Tongue (tissue), 2 donors: ENCODE measurements around the gene RPS16. TPM values are rescaled to one million over a fixed set of nuclear protein-coding genes. Genes with fewer than 3 reads are reported as not detected.

Source experiments
- DNase-seq: peaks from one replicate; pipeline ENCODE4 v3.0.0-alpha.2; 2015
- total RNA-seq: library from RNA; depleted of rRNA; stranded (reverse); fragments of >200 nt; gene quantifications from one replicate; pipeline ENCODE4 v1.2.3, GENCODE V29; 2014

RPS16 gene
- total RNA-seq, 1 donor from 2014 or later, result 106 TPM

- DNase-seq, result no peak
Measured at GRCh38 chr19:39422020-39422419, 13.7 kb downstream of the RPS16 start.

- no peak for DNase-seq
Measured at GRCh38 chr19:39420769-39421168, 15.0 kb downstream of the RPS16 start.

GRCh38 chr19:39419003-39419402 lies 16.7 kb downstream of the RPS16 start:
- DNase-seq, result no peak

- DNase-seq, result no peak
Measured at GRCh38 chr19:39417463-39418181, 18.1 kb downstream of the RPS16 start.

- DNase-seq, result no peak
Measured at GRCh38 chr19:39416152-39417120, 19.3 kb downstream of the RPS16 start.

- no peak for DNase-seq
Measured at GRCh38 chr19:39415111-39416046, 20.4 kb downstream of the RPS16 start.

GRCh38 chr19:39413911-39414608 lies 21.7 kb downstream of the RPS16 start:
- no peak for DNase-seq

GRCh38 chr19:39413272-39413910 lies 22.4 kb downstream of the RPS16 start:
- peak; percentile 87 for DNase-seq

- DNase-seq, result no peak
Measured at GRCh38 chr19:39412867-39413271, 22.9 kb downstream of the RPS16 start.

GRCh38 chr19:39412100-39412866 lies 23.5 kb downstream of the RPS16 start, which contains the start of gene PLEKHG2:
TSS of gene PLEKHG2 (plus strand) at chr19:39412669. CDS start at chr19:39414087, 1,418 bp downstream.
- DNase-seq, result peak; percentile 100

- DNase-seq, result peak; percentile 96
Measured at GRCh38 chr19:39411832-39412099, 24.0 kb downstream of the RPS16 start.

- peak; percentile 40 for DNase-seq
Measured at GRCh38 chr19:39411081-39411831, 24.5 kb downstream of the RPS16 start.

GRCh38 chr19:39410831-39411080 lies 25.0 kb downstream of the RPS16 start:
- DNase-seq, result no peak

- DNase-seq, result peak; percentile 82
Measured at GRCh38 chr19:39410017-39410830, 25.5 kb downstream of the RPS16 start.

GRCh38 chr19:39409208-39410016 lies 26.3 kb downstream of the RPS16 start:
- DNase-seq, result peak; percentile 84

- no peak for DNase-seq
Measured at GRCh38 chr19:39408392-39409207, 27.1 kb downstream of the RPS16 start.
